ENCODE data around the gene XPR1.
"Not testable (repeated sequence)": the region's sequence is repeated elsewhere in the genome, so short reads cannot be mapped to it uniquely, and the experiment has no call there.

The XPR1 gene

DNA sequence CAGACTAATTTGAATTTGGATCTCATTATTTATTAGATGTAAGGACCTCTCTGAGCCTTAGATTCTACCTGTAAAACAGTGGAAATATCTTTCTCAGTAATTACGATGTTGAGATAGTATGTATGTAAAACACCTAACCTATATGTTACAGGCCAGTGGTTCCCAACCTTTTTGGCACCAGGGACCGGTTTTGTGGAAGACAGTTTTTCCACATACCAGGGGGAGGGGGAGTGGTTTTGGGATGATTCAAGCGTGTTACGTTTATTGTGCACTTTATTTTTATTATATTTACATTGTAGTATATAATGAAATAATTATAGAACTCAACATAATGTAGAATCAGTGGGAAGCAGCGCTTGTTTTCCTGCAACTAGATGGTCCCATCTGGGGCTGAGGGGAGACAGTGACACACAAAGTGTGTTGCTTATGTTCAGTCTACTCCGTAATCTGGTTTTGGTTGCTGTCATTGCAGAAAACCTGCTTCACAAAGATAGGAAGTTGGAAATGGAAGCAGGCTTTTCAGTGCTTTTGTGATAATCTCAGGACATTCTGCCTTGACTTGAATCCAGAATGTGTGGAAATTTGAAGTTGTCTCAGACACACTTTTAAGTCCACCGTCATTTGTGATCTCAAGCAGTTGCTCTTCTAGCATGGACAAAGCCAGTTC is 12.8 kb downstream of the XPR1 start:
- DNase-seq: no peak

DNA sequence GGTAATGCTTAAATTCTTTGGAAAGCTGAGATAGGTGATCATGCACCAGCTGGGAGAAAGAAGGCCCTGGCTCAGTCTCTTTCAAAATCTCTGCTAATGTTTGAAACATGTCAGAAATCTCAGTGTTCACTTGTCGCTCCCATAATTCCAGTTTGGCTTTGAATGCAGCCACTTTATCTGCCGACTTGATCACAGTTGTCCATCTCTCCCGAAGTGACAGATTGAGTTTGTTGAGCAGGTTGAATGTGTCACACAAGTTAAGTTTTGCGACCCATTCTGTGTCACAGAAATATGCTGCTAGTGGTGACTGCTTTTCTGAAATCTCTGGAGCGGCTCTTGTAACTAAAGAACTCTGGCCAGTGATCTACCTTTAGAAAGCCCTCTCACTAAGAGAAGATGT is 13.4 kb downstream of the XPR1 start:
- DNase-seq: not testable (repeated sequence)

DNA sequence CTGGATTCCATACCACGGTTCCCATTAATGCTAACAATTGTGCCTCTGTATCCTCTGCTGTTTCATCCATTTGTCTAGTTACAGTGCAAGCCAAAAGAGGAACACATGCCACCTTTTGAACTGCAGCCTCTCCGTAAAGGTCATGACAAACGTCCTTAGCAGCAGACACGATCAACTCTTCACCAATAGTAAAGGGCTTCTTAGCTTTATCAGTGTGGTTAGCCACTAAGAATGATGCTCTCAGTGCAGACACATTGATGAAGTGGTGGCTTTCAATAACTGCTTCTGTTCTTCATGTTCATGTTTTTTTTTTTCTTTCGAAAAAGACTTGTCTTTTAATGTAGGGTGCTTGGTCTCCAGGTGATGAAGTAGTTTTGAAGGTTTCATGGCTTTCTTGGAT is 14.3 kb downstream of the XPR1 start:
- DNase-seq: no peak

DNA sequence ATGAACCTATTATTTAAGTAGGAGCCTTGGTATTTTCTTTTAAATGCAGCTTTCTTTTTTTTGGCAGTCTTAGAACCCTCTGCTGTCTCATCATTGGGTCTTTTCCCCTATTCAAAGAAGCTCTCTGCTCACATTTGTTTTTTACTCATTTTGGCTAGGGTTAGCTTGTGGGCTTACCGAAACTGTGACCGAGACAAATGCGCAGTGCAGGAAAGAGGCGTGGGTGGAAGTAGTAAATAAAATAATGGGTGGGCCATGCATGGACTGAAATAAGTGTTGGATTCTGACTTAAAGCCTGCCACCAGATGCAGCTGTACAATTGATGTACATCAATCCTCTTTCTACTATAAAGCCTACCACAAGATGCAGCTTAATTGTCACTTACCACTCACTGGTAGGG is 14.7 kb downstream of the XPR1 start:
- no peak for DNase-seq

DNA sequence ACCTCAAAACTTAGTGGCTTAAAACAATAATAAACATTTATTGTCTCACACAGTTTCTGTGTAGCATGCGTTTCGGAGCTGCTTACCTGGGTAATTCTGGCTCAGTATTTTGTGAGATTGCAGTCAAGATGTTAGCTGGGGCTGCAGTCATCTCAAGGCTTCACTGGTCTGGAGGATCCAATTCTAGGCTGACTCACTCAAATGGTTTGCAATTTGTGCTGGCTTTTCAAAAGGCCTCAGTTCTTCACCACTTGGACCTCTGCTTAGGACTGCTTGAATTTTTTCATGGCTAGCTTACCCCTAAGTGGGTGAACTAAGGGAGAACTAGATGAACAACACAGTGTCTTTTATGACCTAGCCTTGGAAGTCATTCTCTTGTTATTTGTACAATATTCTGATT is 21.0 kb downstream of the XPR1 start:
- DNase-seq: no peak

DNA sequence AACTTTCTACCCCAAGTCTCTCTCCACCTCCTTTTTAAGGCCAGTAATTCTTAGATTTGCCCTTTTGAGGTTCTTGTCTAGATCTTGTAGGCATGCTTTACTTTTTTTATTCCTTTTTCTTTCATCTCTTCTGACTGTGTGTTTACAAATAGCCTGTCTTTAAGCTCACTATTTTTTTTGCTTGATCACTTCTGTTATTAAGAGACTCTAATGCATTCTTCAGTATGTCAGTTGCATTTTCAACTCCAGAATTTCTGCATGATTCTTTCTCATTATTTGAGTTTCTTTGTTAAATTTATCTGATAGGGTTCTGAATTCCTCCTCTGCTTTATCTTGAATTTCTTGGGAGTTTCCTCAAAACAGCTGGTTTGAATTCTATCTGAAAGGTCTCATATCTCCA is 30.9 kb downstream of the XPR1 start:
- DNase-seq: no peak

DNA sequence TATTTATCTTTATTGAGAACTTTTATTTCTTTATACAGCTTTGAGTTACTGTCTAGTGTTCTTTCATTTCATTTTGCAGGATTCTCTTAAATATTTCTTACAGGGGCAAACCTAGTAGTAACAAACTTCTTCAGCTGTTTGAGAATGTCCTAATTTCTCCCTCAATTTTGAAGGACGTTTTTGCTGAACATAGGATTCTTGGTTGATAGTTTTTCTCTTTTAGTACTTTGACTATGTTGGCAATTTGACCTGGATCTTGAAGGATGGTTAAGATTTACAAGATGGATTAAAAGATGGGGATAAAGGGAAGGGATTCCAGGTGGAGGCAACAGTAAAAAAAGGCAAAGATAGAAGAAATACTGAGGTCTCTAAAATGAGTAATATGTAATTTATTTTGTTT is 38.9 kb downstream of the XPR1 start:
- DNase-seq: no peak

DNA sequence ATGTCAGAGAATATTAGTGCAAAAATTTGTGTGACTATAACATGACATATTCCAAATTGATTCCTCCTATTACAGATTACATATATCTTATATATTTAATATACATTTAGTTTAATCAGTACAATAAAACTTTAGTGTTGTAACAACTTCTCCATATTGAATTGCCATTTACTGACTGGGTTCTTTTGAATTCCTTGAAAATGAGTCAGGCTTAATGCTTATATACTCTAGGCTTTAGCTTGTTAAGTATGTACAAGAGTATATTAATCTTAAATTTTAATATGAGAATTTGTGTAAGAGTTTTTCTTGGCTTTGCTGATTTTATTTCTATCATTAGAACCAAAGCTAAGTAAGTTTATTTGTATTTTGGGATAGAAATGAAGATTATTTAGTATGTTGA is 40.3 kb downstream of the XPR1 start:
- DNase-seq: no peak

DNA sequence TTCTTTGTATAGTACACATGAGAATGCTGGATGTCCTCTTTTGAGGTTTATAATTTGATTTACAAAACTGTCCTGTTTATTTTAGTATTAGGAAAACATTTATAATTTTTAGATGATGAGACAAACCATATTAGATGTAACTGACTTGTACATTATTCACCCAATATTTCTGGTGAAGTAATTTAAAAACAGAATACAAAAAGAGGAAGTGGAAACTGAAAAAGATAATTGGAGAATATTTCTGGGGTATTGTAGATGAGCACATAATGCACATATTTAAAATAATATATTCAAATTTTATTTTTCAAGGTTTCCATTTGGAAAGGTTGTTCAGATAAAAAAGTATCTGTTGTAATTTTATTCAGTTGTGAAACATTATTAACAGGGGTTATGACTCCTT is 40.7 kb downstream of the XPR1 start:
- no peak for DNase-seq

DNA sequence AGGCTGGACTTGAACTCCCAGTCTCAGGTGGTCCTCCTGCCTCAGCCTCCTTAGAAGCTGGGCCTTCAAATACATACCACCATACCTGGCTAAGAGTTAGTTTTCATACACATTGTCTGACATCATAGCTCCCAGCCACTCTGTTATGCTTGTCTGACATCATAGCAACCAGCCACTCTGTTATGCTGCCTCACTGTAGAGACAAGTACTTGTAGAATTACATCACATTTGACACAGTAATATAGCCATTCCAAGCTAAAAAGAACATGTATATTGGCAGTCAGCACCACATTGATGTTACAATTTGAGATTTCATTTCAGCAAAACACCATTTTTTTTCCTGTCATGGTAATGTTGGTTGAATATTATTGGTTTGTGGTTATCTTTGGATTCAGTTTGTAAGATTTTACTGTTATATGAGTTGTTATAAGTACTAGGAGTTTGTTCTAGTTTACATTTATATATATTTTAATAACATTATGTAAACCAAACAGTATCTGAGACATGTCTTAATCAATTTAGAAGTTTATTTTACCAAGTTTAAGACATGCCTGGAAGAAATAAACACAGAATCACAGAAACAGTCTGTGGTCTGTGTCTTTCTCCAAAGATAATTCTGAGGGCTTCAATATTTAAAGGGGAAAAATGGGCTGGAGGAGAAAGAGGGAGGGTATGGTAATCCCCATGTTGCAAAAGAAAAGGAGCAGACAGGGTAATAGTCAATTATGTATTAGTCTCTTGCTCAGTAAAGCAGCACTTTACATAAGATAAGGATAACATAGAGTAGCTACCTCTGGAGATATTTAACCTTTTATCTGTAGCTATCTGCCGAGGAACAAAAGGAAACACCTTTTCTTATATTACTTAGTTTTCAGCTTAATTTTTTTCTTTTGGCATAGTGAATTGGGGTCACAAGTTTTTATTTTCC is 43.0 kb downstream of the XPR1 start:
- DNase-seq: no peak

DNA sequence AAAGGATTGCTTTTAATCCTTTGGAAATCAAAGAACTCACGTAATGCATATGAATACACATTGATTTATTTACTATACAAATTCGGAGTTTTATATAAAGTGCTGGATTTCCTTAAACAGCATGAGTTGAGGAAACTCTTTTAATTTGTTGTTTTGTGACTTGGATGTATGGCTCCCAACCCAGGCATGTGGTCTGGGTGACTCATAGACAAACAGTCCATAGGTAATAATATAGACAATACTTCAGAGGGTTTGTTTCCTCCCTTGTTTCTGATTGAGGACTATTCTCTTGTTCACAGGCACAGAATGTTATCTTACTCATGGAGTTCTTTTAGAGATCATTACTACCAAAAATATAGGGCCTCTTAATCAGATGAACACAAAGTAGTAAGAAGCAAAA is 43.8 kb downstream of the XPR1 start:
- no peak for DNase-seq

DNA sequence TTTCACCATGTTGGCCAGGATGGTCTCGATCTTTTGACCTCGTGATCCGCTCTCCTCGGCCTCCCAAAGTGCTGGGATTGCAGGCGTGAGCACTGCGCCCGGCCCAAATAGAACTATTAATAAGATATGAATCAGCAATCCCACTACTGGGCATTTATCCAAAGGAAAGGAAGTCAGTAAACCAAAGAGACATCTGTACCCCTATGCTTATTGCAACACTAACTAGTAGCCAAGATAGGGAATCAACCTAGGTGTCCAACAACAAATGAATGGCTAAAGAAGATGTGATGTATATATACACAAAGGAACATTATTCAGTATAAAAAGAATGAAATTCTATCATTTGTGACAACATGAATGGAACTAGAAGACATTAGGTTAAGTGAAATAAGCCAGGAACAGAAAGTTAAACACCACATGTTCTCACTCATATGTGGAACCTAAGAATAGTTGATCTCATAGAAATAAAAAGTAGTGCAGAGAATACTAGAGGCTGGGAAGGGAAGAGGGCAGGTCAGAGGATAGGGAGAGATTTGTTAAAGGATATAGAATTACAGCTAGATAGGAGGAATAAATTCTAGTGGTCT is 48.8 kb downstream of the XPR1 start:
- no peak for DNase-seq

DNA sequence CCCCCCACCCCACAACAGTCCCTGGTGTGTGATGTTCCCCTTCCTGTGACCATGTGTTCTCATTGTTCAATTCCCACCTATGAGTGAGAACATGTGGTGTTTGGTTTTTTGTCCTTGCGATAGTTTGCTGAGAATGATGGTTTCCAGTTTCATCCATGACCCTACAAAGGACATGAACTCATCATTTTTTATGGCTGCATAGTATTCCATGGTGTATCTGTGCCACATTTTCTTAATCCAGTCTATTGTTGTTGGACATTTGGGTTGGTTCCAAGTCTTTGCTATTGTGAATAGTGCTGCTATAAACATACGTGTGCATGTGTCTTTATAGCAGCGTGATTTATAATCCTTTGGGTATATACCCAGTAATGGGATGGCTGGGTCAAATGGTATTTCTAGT is 51.3 kb downstream of the XPR1 start:
- DNase-seq: not testable (repeated sequence)

DNA sequence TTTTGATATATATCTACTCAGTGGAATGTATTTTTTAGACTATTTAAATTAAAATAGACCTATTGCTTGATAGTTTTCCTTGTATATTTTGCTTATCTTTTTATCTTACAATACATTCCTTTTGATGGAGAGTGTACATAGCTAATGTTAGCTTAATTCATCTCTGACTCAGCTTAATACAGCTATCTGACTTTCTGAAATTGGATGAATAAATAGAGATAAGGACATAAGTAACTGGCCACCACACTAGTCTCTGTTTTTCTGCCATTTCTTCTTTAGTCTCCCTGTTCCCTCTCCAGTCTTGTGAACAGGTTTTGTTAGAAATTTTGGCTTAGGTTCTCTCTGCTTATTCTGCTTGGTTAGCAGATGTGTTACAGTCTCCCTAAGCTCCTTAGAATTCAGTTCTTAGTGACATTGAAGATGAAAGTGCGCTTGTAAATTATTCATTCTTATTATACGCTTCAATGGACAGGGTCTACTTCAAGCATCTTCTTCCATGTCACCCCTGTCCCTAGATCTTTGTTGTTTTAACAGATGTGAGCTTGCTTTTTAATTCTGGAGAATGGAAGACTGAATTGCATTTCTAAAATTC is 59.6 kb downstream of the XPR1 start:
- no peak for DNase-seq

DNA sequence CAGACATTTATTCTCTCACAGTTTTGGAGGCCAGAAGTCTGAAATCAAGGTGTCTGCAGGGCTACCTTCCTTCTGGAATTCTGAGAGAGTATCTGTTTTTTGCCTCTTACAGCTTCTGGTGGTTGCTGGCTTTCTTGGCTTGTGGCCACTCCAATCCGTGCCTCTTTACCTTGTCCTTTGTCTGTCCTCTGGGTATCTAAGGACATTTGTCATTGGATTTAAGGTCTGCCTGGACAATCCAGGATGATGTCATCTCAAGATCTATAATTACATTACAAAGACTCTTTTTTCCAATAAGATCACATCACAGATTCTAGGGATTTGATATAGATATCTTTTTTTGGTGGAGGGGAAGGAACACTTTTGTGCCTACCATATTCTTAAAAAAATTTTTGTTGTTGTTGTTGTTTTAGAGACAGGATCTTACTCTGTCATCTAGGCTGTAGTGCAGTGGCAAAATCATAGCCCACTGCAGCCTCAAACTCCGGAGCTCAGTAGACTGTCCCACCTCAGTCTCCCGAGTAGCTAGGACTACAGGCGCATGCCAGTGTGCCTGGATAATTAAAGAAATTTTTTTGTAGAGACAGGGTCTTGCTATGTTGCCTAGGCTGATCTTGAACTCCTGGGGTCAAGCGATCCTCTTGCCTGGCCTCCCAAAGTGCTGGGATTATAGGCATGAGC is 61.9 kb downstream of the XPR1 start:
- DNase-seq: no peak

DNA sequence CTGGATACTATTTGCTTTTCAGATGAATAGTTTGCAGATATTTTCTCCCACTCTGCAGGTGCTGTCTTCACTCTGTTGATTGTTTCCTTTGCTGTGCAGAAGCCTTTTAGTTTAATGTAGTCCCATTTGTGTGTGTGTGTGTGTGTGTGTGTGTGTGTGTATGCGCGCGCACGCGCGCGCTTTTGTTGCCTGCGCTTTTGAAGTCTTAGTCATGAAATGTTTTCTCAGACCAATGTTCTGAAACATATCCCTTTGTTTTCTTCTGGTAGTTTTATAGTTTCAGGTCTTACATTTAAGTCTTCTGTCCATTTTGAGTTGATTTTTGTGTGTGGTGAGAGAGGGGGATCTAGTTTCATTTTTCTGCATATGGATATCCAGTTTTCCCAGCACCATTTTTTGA is 63.5 kb downstream of the XPR1 start:
- no peak for DNase-seq

DNA sequence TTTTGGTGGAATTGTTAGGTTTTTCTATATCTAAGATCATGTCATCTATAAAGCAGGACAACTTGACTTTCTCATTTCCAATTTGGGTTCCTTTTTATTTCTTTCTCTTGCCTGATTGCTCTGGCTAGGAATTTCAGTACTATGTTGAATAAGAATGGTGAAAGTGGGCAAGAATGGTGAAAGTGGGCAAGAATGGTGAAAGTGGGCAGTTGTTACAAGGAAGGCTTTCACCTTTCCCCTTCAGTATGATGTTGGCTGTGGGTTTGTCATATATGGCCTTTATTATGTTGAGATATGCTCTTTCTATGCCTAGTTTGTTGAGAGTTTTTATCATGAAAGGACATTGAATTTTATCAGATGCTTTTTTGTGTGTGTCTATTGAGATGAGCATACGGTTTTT is 64.5 kb downstream of the XPR1 start:
- DNase-seq: no peak

DNA sequence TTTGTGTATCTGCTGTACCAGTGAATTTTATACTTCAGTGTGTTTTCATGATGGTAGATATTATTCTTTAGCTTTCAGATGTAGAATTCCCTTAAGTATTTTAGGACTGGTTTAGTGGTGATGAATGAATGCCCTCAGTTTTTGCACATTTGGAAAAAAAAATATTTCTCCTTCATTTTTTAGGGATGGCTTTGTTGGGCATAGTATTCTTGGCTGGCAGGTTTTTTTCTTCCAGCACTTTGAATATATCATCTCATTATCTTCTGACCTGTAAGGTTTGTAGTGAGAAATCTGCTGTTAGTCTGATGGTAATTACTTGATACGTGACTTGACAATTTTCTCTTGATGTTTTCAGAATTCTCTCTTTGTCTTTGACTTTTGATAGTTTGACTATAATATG is 66.8 kb downstream of the XPR1 start:
- no peak for DNase-seq

DNA sequence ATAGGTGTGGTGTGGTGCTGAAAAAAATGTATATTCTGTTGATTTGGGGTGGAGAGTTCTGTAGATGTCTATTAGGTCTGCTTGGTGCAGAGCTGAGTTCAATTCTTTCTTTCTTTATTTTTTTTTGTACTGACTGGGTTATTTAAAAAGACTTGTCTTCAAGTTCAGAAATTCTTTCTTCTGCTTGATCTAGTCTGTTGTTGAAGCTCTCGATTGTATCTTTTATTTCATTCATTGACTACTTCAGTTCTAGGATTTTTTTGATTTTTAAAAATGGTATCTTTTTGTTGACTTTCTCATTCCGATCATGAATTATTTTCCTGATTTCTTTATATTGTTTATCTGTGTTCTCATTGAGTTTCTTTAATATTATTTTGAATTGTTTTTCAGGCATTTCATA is 70.6 kb downstream of the XPR1 start:
- not testable (repeated sequence) for DNase-seq

DNA sequence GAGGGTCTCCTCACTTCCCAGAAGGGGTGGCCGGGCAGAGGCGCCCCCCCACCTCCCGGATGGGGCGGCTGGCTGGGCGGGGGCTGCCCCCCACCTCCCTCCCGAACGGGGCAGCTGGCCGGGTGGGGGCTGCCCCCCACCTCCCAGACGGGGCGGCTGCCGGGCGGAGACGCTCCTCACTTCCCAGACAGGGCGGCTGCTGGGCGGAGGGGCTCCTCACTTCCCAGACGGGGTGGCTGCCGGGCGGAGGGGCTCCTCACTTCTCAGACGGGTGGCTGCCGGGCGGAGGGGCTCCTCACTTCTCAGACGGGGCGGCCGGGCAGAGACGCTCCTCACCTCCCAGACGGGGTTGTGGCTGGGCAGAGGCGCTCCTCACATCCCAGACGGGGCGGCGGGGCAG is 78.9 kb downstream of the XPR1 start:
- not testable (repeated sequence) for DNase-seq

DNA sequence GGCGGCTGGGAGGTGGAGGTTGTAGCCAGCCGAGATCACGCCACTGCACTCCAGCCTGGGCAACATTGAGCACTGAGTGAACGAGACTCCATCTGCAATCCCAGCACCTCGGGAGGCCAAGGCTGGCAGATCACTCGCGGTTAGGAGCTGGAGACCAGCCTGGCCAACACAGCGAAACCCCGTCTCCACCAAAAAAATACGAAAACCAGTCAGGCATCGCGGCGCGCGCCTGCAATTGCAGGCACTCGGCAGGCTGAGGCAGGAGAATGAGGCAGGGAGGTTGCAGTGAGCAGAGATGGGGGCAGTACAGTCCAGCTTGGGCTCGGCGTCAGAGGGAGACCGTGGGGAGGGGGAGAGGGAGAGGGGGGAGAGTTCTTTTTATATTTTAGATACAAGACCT is 79.4 kb downstream of the XPR1 start:
- not testable (repeated sequence) for DNase-seq

DNA sequence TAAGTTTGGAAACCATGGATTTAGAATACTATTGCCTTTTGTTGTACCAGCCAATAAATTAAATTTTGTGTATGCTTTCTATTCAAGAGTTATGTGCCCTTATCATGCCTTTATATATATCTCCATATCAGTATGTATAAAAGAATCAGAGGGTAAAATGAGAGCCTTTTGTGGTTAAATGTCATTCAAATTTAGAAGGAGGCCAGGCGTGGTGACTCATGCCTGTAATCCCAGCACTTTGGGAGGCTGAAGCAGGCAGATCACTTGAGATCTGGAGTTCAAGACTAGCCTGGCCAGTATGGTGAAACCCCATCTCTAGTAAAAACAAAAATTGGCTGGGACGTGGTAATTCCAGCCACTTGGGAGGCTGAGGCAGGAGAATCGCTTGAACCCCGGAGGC is 88.9 kb downstream of the XPR1 start:
- DNase-seq: no peak

DNA sequence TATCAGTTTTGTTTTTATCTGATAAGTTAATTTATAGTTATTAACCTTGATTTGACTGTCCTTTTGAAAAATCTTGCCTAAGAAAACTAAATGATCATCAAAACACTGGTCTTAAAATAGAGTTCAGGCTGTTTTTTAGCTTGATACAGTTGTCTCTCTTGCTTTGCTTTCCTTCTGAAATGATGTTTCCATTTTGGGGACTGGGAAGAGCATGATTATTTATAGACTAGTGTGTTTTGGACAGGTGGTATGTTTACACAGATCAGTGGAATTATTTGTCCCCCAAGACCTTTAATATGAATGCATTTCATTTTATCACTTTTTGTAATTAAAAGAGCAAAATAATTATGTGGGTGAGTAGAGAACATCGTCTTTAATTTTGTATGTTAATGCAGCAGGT is 90.8 kb downstream of the XPR1 start:
- no peak for DNase-seq

Data from activated CD4-positive, CD25-positive, alpha-beta regulatory T cell treated with anti-CD3 and anti-CD28 coated beads, Interleukin-2, amount 50 U/mL, for 72 hours (primary cell).